ENCODE data around the gene KCNH2. TPM values are rescaled to one million over a fixed set of nuclear protein-coding genes. Genes with fewer than 3 reads are reported as not detected.

KCNH2 gene
- total RNA-seq, 3 donors from 2014 or later = 0.49 to 0.71 (median 0.66) TPM

GRCh38 chr7:150980663-150981062 lies 2.5 kb upstream of the KCNH2 start:
- Mint-ChIP-seq H3K27me3 (ENCODE audit: low read depth) (peaks cover 45% of the 10 kb centered on the region), H3K4me1 (ENCODE audit: low read depth) (peaks cover 21% of the 10 kb centered on the region), H3K9me3 (no peaks in the 10 kb centered on the region), H3K36me3 (ENCODE audit: insufficient read depth) (no peaks in the 10 kb centered on the region), H3K4me3 (no peak overlapping the region)
- ATAC-seq (no peak), DNase-seq (no peak)

GRCh38 chr7:150979713-150980390 lies 1.7 kb upstream of the KCNH2 start:
- Mint-ChIP-seq H3K27me3 (ENCODE audit: low read depth) (peaks cover 47% of the 10 kb centered on the region), H3K36me3 (ENCODE audit: insufficient read depth) (no peaks in the 10 kb centered on the region), H3K4me1 (ENCODE audit: low read depth) (peaks cover 25% of the 10 kb centered on the region), H3K9me3 (no peaks in the 10 kb centered on the region), H3K4me3 (no peak overlapping the region)
- ATAC-seq (no peak), DNase-seq (no peak)

GRCh38 chr7:150977382-150978125 lies 567 bp downstream of the KCNH2 start:
- peaks cover 40% of the 10 kb centered on the region for H3K4me1 Mint-ChIP-seq (ENCODE audit: low read depth)

GRCh38 chr7:150976529-150977381 lies 1.4 kb downstream of the KCNH2 start:
- Mint-ChIP-seq H3K9me3 (no peaks in the 10 kb centered on the region), H3K27me3 (ENCODE audit: low read depth) (peaks cover 36% of the 10 kb centered on the region), H3K36me3 (ENCODE audit: insufficient read depth) (no peaks in the 10 kb centered on the region), H3K4me3 (peak overlapping the region; percentile 77), H3K4me1 (ENCODE audit: low read depth) (peaks cover 40% of the 10 kb centered on the region)
- DNase-seq (no peak), ATAC-seq (no peak)

More at GRCh38 chr7:150977382-150978125, 567 bp downstream of the KCNH2 start:
- Mint-ChIP-seq H3K36me3 (ENCODE audit: insufficient read depth) (no peaks in the 10 kb centered on the region), H3K27me3 (ENCODE audit: low read depth) (peaks cover 37% of the 10 kb centered on the region), H3K4me3 (peak overlapping the region; percentile 77), H3K9me3 (no peaks in the 10 kb centered on the region)
- DNase-seq (no peak), ATAC-seq (no peak)

- Mint-ChIP-seq H3K27me3 (ENCODE audit: low read depth) (peaks cover 30% of the 10 kb centered on the region), H3K36me3 (ENCODE audit: insufficient read depth) (no peaks in the 10 kb centered on the region), H3K9me3 (no peaks in the 10 kb centered on the region), H3K4me1 (ENCODE audit: low read depth) (peaks cover 43% of the 10 kb centered on the region), H3K4me3 (peak overlapping the region; percentile 69)
- ATAC-seq (no peak), DNase-seq (no peak)
These were observed 2.4 kb downstream of the KCNH2 start for GRCh38 chr7:150975536-150976319.

- Mint-ChIP-seq H3K36me3 (ENCODE audit: insufficient read depth) (no peaks in the 10 kb centered on the region), H3K4me1 (ENCODE audit: low read depth) (peaks cover 43% of the 10 kb centered on the region), H3K27me3 (ENCODE audit: low read depth) (peaks cover 23% of the 10 kb centered on the region), H3K9me3 (no peaks in the 10 kb centered on the region), H3K4me3 (peak overlapping the region; percentile 84)
- ATAC-seq (peak; percentile 81 to 83), DNase-seq (peak; percentile 86)
These were observed 3.4 kb downstream of the KCNH2 start for GRCh38 chr7:150974468-150975391.

- Mint-ChIP-seq H3K36me3 (ENCODE audit: insufficient read depth) (no peaks in the 10 kb centered on the region), H3K4me3 (peak overlapping the region; percentile 84), H3K9me3 (no peaks in the 10 kb centered on the region), H3K4me1 (ENCODE audit: low read depth) (peaks cover 42% of the 10 kb centered on the region), H3K27me3 (ENCODE audit: low read depth) (peaks cover 19% of the 10 kb centered on the region)
- ATAC-seq (peak; percentile 1), DNase-seq (no peak)
These were observed 4.3 kb downstream of the KCNH2 start for GRCh38 chr7:150973571-150974451.

- Mint-ChIP-seq H3K27me3 (ENCODE audit: low read depth) (peaks cover 13% of the 10 kb centered on the region), H3K4me3 (no peak overlapping the region), H3K4me1 (ENCODE audit: low read depth) (peaks cover 40% of the 10 kb centered on the region), H3K9me3 (no peaks in the 10 kb centered on the region), H3K36me3 (ENCODE audit: insufficient read depth) (no peaks in the 10 kb centered on the region)
- ATAC-seq (no peak), DNase-seq (no peak)
These were observed 5.4 kb downstream of the KCNH2 start for GRCh38 chr7:150972741-150973140.

GRCh38 chr7:150972023-150972468 lies 6.1 kb downstream of the KCNH2 start:
- Mint-ChIP-seq H3K9me3 (no peaks in the 10 kb centered on the region), H3K4me3 (no peak overlapping the region), H3K36me3 (ENCODE audit: insufficient read depth) (no peaks in the 10 kb centered on the region), H3K27me3 (ENCODE audit: low read depth) (peaks cover 8% of the 10 kb centered on the region), H3K4me1 (ENCODE audit: low read depth) (peaks cover 35% of the 10 kb centered on the region)
- DNase-seq (no peak), ATAC-seq (no peak)

- Mint-ChIP-seq H3K9me3 (no peaks in the 10 kb centered on the region), H3K4me1 (ENCODE audit: low read depth) (peaks cover 31% of the 10 kb centered on the region), H3K4me3 (peak overlapping the region; percentile 9), H3K36me3 (ENCODE audit: insufficient read depth) (no peaks in the 10 kb centered on the region), H3K27me3 (ENCODE audit: low read depth) (peaks cover 3% of the 10 kb centered on the region)
- no peak for ATAC-seq
- no peak for DNase-seq
These were observed 6.7 kb downstream of the KCNH2 start for GRCh38 chr7:150971242-150972022.

GRCh38 chr7:150970424-150970823 lies 7.7 kb downstream of the KCNH2 start:
- H3K36me3 Mint-ChIP-seq (ENCODE audit: insufficient read depth) = no peaks in the 10 kb centered on the region
- ATAC-seq (no peak), DNase-seq (no peak)
- no peaks in the 10 kb centered on the region for H3K9me3 Mint-ChIP-seq
- H3K4me1 Mint-ChIP-seq (ENCODE audit: low read depth) = peaks cover 23% of the 10 kb centered on the region
- H3K27me3 Mint-ChIP-seq (ENCODE audit: low read depth) = no peaks in the 10 kb centered on the region
- H3K4me3 Mint-ChIP-seq = no peak overlapping the region

GRCh38 chr7:150969475-150969874 lies 8.6 kb downstream of the KCNH2 start:
- ATAC-seq = no peak
- no peak overlapping the region for H3K4me3 Mint-ChIP-seq
- peaks cover 17% of the 10 kb centered on the region for H3K4me1 Mint-ChIP-seq (ENCODE audit: low read depth)
- no peak for DNase-seq
- no peaks in the 10 kb centered on the region for H3K9me3 Mint-ChIP-seq
- H3K27me3 Mint-ChIP-seq (ENCODE audit: low read depth) = no peaks in the 10 kb centered on the region
- no peaks in the 10 kb centered on the region for H3K36me3 Mint-ChIP-seq (ENCODE audit: insufficient read depth)

Measured in activated T-cell treated with anti-CD3 and anti-CD28 coated beads, Interleukin-2, amount 50 U/mL, for 4 hours (primary cell).